ENCODE measurements around the gene AGFG2.

Gene AGFG2

DNA sequence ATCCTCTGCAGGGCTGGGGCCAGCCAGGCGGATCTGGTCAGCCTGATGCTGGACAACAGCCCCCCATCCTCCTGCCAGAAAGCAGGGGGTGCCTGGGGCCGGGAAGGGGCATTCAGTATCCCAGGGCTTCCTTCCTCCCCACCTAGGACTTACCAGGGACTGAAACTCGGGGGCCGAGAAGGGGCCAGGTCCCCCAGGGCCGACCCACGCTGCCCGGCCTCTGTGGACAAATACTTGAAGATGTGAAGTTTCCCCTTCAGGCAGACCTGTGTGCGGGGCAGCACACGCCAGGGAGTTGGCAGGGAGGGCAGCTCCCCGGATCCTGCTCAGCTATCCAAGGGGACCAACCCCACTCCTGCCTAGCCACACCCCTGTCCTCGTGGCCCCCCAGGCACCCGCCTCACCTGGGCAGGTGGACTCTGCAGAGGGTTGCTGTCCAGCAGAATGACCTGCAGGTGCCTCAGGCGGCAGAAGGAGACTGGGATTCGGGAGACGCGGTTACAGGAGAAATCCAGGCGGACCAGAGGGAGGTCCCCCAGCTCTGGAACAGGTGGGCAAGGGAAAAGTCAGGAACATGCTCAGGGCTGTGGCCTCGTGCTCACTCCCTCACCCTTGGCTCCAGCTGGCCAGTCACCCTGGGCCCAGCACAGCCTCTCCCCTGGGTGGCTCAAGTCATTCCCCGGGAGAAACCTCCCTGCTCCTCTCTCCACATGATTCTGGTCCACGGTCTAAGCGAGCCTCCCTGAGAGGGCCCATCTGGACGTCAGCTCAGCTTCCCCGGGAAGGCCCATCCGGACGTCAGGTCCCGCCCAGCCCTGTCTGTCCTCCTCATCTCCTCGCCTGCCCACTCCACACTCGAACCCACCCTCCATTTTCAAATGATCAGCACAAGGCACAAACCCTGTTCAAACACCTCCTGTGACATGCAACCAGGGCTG lies 39.5 kb downstream of the AGFG2 start:
- H3K36me3 ChIP-seq (replicated peaks; ENCODE audit: low read depth, low read length): peaks cover 18% of the 10 kb centered on the region

DNA sequence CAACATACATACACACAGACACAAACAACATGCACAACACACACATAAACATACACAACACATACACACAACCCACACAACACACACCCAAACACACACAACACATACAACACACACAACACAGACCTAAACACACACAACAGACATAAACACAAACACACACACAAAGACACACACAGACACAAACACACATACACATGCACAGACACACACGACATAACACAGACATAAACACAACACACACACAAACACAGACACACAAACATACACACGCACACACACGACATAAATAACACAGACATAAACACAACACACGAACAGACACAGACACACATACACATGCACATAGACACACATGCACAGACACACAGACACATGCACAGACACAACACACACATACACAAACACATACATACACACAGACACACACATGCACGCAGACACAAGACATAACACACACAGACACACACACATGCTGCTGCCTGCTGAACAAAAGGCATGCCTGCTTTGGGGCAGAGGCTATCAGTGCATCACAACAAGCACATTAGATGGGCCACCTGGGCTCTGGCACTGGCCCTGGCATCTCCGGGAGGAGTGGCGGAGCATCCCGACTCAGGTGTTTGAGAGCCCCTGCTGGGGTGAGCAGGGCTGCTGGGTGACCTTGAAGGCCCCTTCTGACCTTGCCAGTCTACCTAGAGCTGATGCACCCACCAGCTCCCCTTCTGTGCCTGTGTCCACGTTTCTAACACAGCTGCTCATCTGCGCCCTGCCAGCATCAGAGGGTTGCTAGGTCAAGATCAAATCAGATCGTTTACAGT lies 41.7 kb downstream of the AGFG2 start:
- no peaks in the 10 kb centered on the region for H3K27me3 ChIP-seq (ENCODE audit: low read depth, low read length)
- H3K9me3 ChIP-seq (ENCODE audit: insufficient read depth, low read length): no peaks in the 10 kb centered on the region
- H3K79me2 ChIP-seq (ENCODE audit: low read length): peaks cover 8% of the 10 kb centered on the region
- H2AFZ ChIP-seq (ENCODE audit: low read depth, low read length): no peak overlapping the region
- 0 out of 2 replicates have a peak, but pooled peaks cover 2% of the 10 kb centered on the region for H4K20me1 ChIP-seq (ENCODE audit: insufficient read depth, low read length)
- TF ChIP-seq EZH2phosphoT487 (IDR thresholded peaks at IDR 0.05; ENCODE audit: low read depth): no peak
- TF ChIP-seq, protein P1, sequence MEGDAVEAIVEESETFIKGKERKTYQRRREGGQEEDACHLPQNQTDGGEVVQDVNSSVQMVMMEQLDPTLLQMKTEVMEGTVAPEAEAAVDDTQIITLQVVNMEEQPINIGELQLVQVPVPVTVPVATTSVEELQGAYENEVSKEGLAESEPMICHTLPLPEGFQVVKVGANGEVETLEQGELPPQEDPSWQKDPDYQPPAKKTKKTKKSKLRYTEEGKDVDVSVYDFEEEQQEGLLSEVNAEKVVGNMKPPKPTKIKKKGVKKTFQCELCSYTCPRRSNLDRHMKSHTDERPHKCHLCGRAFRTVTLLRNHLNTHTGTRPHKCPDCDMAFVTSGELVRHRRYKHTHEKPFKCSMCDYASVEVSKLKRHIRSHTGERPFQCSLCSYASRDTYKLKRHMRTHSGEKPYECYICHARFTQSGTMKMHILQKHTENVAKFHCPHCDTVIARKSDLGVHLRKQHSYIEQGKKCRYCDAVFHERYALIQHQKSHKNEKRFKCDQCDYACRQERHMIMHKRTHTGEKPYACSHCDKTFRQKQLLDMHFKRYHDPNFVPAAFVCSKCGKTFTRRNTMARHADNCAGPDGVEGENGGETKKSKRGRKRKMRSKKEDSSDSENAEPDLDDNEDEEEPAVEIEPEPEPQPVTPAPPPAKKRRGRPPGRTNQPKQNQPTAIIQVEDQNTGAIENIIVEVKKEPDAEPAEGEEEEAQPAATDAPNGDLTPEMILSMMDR (IDR thresholded peaks at IDR 0.05; ENCODE audit: low read depth, low read length): no peak
- H3K4me3 ChIP-seq (ENCODE audit: low read length): no peak overlapping the region
- H3K4me1 ChIP-seq (ENCODE audit: low read length): peaks cover 21% of the 10 kb centered on the region
- H3K4me2 ChIP-seq (ENCODE audit: low read length): no peak overlapping the region
- peaks cover 18% of the 10 kb centered on the region for H3K36me3 ChIP-seq (replicated peaks; ENCODE audit: low read depth, low read length)
- H3K9ac ChIP-seq (ENCODE audit: low read length): no peak overlapping the region
- no peak overlapping the region for H3K27ac ChIP-seq (ENCODE audit: low read length)

More for the DNA sequence above, 39.5 kb downstream of the AGFG2 start:
- Histone ChIP-seq H3K9ac (ENCODE audit: low read length) (no peak overlapping the region), H3K27ac (ENCODE audit: low read length) (no peak overlapping the region), H3K79me2 (ENCODE audit: low read length) (no peaks in the 10 kb centered on the region), H4K20me1 (ENCODE audit: insufficient read depth, low read length) (0 out of 2 replicates have a peak, but pooled peaks cover 2% of the 10 kb centered on the region), H3K27me3 (ENCODE audit: low read depth, low read length) (no peaks in the 10 kb centered on the region), H3K4me1 (ENCODE audit: low read length) (peaks cover 6% of the 10 kb centered on the region), H3K9me3 (ENCODE audit: insufficient read depth, low read length) (no peaks in the 10 kb centered on the region), H3K4me3 (ENCODE audit: low read length) (no peak overlapping the region), H3K4me2 (ENCODE audit: low read length) (no peak overlapping the region), H2AFZ (ENCODE audit: low read depth, low read length) (no peak overlapping the region)
- TF ChIP-seq EZH2phosphoT487 (IDR thresholded peaks at IDR 0.05; ENCODE audit: low read depth): no peak
- TF ChIP-seq, protein P1 (IDR thresholded peaks at IDR 0.05; ENCODE audit: low read depth, low read length): no peak

DNA sequence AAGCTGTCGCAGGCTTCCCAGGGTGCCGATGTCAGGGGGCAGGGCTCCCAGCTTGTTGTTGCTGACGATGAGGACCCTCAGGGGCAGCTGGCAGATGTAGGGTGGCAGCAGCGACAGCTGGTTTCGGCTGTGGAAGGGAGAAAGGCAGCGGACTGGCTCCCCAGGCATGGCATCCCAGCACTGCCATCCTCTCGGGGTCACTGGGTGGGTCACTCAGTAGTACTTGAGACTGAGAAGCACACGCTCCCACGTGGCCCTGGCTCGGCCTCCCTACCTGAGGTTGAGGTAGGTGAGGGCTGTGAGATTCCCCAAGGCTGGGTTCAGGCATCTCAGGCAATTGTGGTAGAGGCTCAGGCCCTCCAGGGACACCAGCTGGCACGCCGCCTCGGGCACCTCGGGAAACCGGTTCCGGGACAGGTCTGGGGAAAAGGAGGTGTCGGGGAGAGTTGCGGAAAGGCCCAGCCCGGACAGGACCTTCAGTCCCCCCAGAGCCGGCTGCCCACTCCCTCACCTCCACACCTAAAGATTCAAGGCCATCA lies 43.1 kb downstream of the AGFG2 start:
- Histone ChIP-seq H3K27ac (ENCODE audit: low read length) (no peak overlapping the region), H3K9me3 (ENCODE audit: insufficient read depth, low read length) (no peaks in the 10 kb centered on the region), H3K4me1 (ENCODE audit: low read length) (peaks cover 23% of the 10 kb centered on the region), H3K27me3 (ENCODE audit: low read depth, low read length) (no peaks in the 10 kb centered on the region), H4K20me1 (ENCODE audit: insufficient read depth, low read length) (0 out of 2 replicates have a peak, but pooled peaks cover 2% of the 10 kb centered on the region), H3K4me2 (ENCODE audit: low read length) (no peak overlapping the region), H3K79me2 (ENCODE audit: low read length) (peaks cover 8% of the 10 kb centered on the region), H3K9ac (ENCODE audit: low read length) (no peak overlapping the region), H2AFZ (ENCODE audit: low read depth, low read length) (no peak overlapping the region), H3K36me3 (replicated peaks; ENCODE audit: low read depth, low read length) (peaks cover 18% of the 10 kb centered on the region), H3K4me3 (ENCODE audit: low read length) (no peak overlapping the region)
- TF ChIP-seq, protein P1 (IDR thresholded peaks at IDR 0.05; ENCODE audit: low read depth, low read length): no peak
- TF ChIP-seq EZH2phosphoT487 (IDR thresholded peaks at IDR 0.05; ENCODE audit: low read depth): no peak
